Measurements from ENCODE around the gene FKRP.

FKRP gene

DNA sequence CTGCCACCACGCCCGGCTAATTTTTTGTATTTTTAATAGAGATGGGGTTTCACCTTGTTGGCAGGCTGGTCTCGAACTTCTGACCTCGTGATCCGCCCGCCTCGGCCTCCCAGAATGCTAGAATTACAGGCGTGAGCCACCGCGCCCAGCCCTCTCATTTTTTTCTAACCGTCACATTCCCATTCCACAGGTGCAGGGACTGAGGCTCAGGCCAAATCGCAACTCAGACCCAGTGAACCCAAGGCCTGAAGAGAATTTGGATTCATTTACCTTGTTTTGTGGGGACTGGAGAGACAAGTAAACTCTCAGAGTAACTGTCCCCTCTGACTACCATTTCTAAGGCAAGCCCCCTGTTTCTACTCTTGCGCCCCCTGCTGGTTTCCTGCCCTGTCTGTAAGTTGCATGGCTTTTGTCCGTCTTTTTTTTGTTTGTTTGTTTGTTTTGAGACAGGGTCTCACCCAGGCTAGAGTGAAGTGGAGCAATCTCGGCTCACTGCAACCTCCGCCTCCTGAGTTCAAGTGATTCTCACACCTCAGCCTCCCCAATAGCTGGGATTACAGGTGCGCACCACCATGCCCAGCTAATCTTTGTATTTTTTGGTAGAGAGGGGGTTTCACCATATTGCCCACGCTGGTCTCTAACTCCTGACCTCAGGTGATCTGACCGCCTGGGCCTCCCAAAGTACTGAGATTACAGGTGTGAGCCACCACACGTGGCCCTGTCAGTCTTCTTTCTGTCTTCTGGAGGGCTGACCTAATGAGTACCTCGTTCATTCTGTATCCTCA lies 2.7 kb downstream of the FKRP start:
- Histone ChIP-seq H3K27ac (no peak overlapping the region), H3K9me3 (no peaks in the 10 kb centered on the region), H3K27me3 (no peaks in the 10 kb centered on the region), H3K4me3 (no peak overlapping the region), H3K36me3 (peaks cover 0 to 19% (median 13%) of the 10 kb centered on the region in 3 donors), H3K4me1 (peaks cover 0 to 32% (median 25%) of the 10 kb centered on the region in 4 donors)
- intact Hi-C loops (cut with DNase I; ENCODE audit: low total_unique reads), result no loop called here
- DNase-seq, result peak in 1 of 2 donors; percentile 78
- peak; percentile 64 to 73 for TF ChIP-seq CTCF (IDR thresholded peaks at IDR 0.05)

DNA sequence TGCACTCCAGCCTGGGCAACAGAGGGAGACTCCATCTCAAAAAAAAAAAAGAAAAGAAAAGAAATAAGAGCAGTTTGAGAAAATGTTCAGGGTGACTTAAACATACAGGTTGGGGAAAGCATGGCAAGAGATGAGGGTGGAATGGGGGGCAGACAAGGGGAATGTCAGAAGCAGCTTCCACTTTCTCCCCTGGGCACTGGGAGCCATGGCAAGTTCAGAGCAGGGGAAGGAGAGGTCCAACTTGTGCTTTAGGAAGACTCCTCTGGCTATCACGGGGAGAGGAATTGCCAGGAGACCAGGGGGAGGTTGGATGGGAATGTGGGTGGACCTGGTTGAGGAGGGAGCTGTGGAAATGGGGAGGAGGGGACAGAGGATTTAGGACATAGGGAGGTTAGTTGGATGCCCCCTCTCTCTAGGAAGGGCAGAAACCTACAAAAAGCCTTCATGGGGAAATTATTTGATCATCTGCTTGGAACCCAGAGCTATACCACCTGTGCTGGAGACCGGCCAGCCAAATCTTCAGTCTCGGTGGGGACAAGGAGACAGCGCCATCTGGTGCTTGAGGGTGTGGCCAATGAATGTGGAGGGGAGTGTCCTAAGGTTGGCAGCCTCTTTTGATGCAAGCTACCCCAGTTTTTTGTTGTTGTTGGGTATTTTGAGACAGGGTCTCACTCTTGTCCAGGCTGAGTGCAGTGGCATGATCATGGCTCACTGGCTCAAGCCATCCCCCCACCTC lies 7.7 kb downstream of the FKRP start:
- peak in 1 of 2 donors; percentile 46 for DNase-seq
- Histone ChIP-seq H3K9me3 (no peaks in the 10 kb centered on the region), H3K27me3 (no peaks in the 10 kb centered on the region), H3K4me3 (no peak overlapping the region), H3K36me3 (peaks cover 0 to 30% (median 29%) of the 10 kb centered on the region in 3 donors), H3K4me1 (peaks cover 0 to 30% (median 12%) of the 10 kb centered on the region in 4 donors), H3K27ac (peak overlapping the region; percentile 15 to 83)
- intact Hi-C loops (cut with DNase I; ENCODE audit: low total_unique reads), result no loop called here
- peak in 1 of 2 experiments; percentile 15 for TF ChIP-seq CTCF (IDR thresholded peaks at IDR 0.05)

DNA sequence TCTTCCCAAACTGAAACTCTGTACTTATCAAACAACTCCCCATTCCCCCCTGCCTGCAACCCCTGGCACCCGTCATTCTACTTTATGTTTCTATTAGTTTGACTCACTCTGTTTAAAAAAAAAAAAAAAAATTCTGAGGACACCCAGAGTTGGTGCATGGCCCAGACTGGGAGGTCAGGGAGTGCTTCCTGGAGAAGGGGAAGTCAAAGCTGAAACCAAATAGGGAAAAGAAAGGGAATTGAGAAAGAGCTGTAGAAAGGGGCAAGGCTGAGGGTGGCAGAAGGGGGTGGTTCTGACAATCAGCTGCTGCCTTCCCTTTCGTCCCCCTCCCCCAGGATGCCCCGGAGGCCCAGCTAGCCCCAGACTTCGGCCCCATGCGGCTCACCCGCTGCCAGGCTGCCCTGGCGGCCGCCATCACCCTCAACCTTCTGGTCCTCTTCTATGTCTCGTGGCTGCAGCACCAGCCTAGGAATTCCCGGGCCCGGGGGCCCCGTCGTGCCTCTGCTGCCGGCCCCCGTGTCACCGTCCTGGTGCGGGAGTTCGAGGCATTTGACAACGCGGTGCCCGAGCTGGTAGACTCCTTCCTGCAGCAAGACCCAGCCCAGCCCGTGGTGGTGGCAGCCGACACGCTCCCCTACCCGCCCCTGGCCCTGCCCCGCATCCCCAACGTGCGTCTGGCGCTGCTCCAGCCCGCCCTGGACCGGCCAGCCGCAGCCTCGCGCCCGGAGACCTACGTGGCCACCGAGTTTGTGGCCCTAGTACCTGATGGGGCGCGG lies 9.4 kb downstream of the FKRP start:
- peak; percentile 60 to 87 for DNase-seq
- Histone ChIP-seq H3K36me3 (peaks cover 0 to 30% (median 23%) of the 10 kb centered on the region in 3 donors), H3K27me3 (no peaks in the 10 kb centered on the region), H3K4me1 (peaks cover 0 to 38% (median 16%) of the 10 kb centered on the region in 4 donors), H3K27ac (peak overlapping the region; percentile 83 to 86), H3K4me3 (peak overlapping the region in 1 of 2 donors; percentile 29), H3K9me3 (no peaks in the 10 kb centered on the region)
- intact Hi-C loops (cut with DNase I; ENCODE audit: low total_unique reads), result loop anchor here (5.0 kb wide), 1 partner anchor 237 kb away; no protein-coding TSS in a partner anchor
- no peak for TF ChIP-seq CTCF (IDR thresholded peaks at IDR 0.05)

- Histone ChIP-seq H3K27me3 (no peaks in the 10 kb centered on the region), H3K9me3 (no peaks in the 10 kb centered on the region), H3K4me1 (peaks cover 0 to 45% (median 23%) of the 10 kb centered on the region in 4 donors), H3K36me3 (peaks cover 0 to 30% (median 19%) of the 10 kb centered on the region in 3 donors), H3K27ac (peak overlapping the region; percentile 83 to 86), H3K4me3 (peak overlapping the region in 1 of 2 donors; percentile 29)
- intact Hi-C loops (cut with DNase I; ENCODE audit: low total_unique reads), result loop anchor here (5.0 kb wide), 1 partner anchor 236 kb away; no protein-coding TSS in a partner anchor
- no peak for TF ChIP-seq CTCF (IDR thresholded peaks at IDR 0.05)
- DNase-seq, result no peak
These were observed 10.1 kb downstream of the FKRP start for GRCh38 chr19:46755853-46756543.

DNA sequence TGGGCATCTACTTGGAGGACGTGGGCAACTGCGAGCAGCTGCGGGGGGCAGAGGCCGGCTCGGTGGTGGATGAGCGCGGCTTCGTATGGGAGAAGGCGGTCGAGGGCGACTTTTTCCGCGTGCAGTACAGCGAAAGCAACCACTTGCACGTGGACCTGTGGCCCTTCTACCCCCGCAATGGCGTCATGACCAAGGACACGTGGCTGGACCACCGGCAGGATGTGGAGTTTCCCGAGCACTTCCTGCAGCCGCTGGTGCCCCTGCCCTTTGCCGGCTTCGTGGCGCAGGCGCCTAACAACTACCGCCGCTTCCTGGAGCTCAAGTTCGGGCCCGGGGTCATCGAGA lies 10.7 kb downstream of the FKRP start:
- no peak overlapping the region for H3K27ac ChIP-seq
- peaks cover 0 to 51% (median 25%) of the 10 kb centered on the region in 4 donors for H3K4me1 ChIP-seq
- intact Hi-C loops (cut with DNase I; ENCODE audit: low total_unique reads), result loop anchor here (5.0 kb wide), 1 partner anchor 236 kb away; no protein-coding TSS in a partner anchor
- H3K9me3 ChIP-seq, result no peaks in the 10 kb centered on the region
- peaks cover 0 to 30% (median 19%) of the 10 kb centered on the region in 3 donors for H3K36me3 ChIP-seq
- no peak overlapping the region for H3K4me3 ChIP-seq
- no peak for TF ChIP-seq CTCF (IDR thresholded peaks at IDR 0.05)
- DNase-seq, result no peak
- no peaks in the 10 kb centered on the region for H3K27me3 ChIP-seq
